ENCODE data around the gene SUN3. TPM values are rescaled to one million over a fixed set of nuclear protein-coding genes. Genes with fewer than 3 reads are reported as not detected.
A peak's percentile ranks its signal among the peaks of the same experiment; 100 is the strongest.
"Not testable (repeated sequence)": the region's sequence is repeated elsewhere in the genome, so short reads cannot be mapped to it uniquely, and the experiment has no call there.

Gene SUN3
- polyA plus RNA-seq, 2 of the 4 experiments (the other 2 are of a cell fraction), result not detected

- H3K4me1 ChIP-seq, result peaks cover 4% of the 10 kb centered on the region; the same call in 2 of the 3 replicates
- FAIRE-seq, result no peak
- no peak overlapping the region for H3K27ac ChIP-seq
- no peak for ATAC-seq
- ChIA-PET CTCF (interaction anchor here (1.8 to 2.2 kb wide), 2 partner anchors 12 to 106 kb away, joined by 5 to 6 read pairs; no protein-coding TSS in a partner anchor), POLR2A (no interaction called here)
- H3K9me3 ChIP-seq, result 0 out of 3 replicates have a peak, but pooled peaks cover 5% of the 10 kb centered on the region
- H3K4me3 ChIP-seq, result no peak overlapping the region
- no peak for DNase-seq (ENCODE audit: low read depth in 1 of 2, low spot score in 1 of 2)
- TF ChIP-seq SMC3 (IDR thresholded peaks at IDR 0.05) (no peak), ESRRA (IDR thresholded peaks at IDR 0.05; ENCODE audit: borderline replicate concordance, low read length) (no peak), REST (IDR thresholded peaks at IDR 0.05) (no peak), ZNF302 (CRISPR knock-in tag; IDR thresholded peaks at IDR 0.05) (no peak), ZC3H11A (IDR thresholded peaks at IDR 0.05) (no peak), NFE2L2 (conservative IDR thresholded peaks at IDR 0.05; ENCODE audit: low read length) (no peak), MAX (IDR thresholded peaks at IDR 0.05) (no peak), RAD21 (conservative IDR thresholded peaks at IDR 0.05 in 1 of 2, IDR thresholded peaks at IDR 0.05 in 1 of 2) (no peak), POLR2AphosphoS2 (conservative IDR thresholded peaks at IDR 0.05; ENCODE audit: low read length) (no peak), HOXA7 (CRISPR knock-in tag; IDR thresholded peaks at IDR 0.05) (no peak), TP53 (CRISPR knock-in tag; IDR thresholded peaks at IDR 0.05) (no peak), JUN (IDR thresholded peaks at IDR 0.05) (no peak), CEBPB (IDR thresholded peaks at IDR 0.05) (no peak), BCL3 (IDR thresholded peaks at IDR 0.05) (no peak), RARB (CRISPR knock-in tag; IDR thresholded peaks at IDR 0.05) (no peak), FOXS1 (CRISPR knock-in tag; IDR thresholded peaks at IDR 0.05) (no peak), CTCF (IDR thresholded peaks at IDR 0.05) (no peak), POLR2A (IDR thresholded peaks at IDR 0.05; ENCODE audit: low read length) (no peak), EHMT2 (IDR thresholded peaks at IDR 0.05; ENCODE audit: low read depth) (no peak)
- no peak overlapping the region for H3K4me2 ChIP-seq
- WGBS (ENCODE audit: missing lambda C conversion rate), result 80% methylated on average over 2 of the region's 2 CpGs
Observed at GRCh38 chr7:48004032-48004431, 24.9 kb downstream of the SUN3 start.

GRCh38 chr7:48000164-48000563 is 28.7 kb downstream of the SUN3 start:
- peak overlapping the region; percentile 24; the same call in 1 of the 3 replicates for H3K4me2 ChIP-seq
- H3K27ac ChIP-seq; H3K9me3 ChIP-seq; H3K4me1 ChIP-seq; FAIRE-seq; H3K4me3 ChIP-seq; TF ChIP-seq FOSL2 (IDR thresholded peaks at IDR 0.05): not testable (repeated sequence)
- WGBS (ENCODE audit: missing lambda C conversion rate), result 45% methylated on average over 13 of the region's 13 CpGs
- peak in 1 of 2 experiments; percentile 23 for DNase-seq (ENCODE audit: low read depth in 1 of 2, low spot score in 1 of 2)
- ChIA-PET CTCF (interaction anchor here (0.8 to 2.7 kb wide), 5 partner anchors 9 to 110 kb away, joined by 4 to 14 read pairs (median 6); no protein-coding TSS in a partner anchor), POLR2A (interaction anchor here (1.6 kb wide), 1 partner anchor 88 kb away, joined by 9 read pairs; the partner anchor contains the start of gene UPP1)
- peak; percentile 38; the same call in 1 of the 2 replicates for TF ChIP-seq FOSL2 (CRISPR knock-in tag; IDR thresholded peaks at IDR 0.05)
- ATAC-seq, result peak in 1 of 2 experiments; percentile 51; a peak in 3 of 6 replicates

Measured in A549 (cell line).